MM.1S (cell line): Measurements from ENCODE around the gene IL1RAPL1.

ENCODE experiments used
- EZH2 ChIP-seq: fragments of 300-600 bp; sonication (generic); optimal IDR thresholded peaks from 2 replicates; pipeline ENCODE3; 2017; ENCODE audit warnings: low read depth, mild to moderate bottlenecking, antibody characterized with exemption, low read length, mixed read lengths
- EZH2phosphoT487 ChIP-seq: fragments of 300-600 bp; sonication (generic); IDR thresholded peaks from 2 replicates; pipeline ENCODE4 v1.6.1; 2018; ENCODE audit warnings: antibody characterized with exemption, low read length
- TF ChIP-seq, protein P1 (sequence below): fragments of 300-600 bp; sonication (generic); IDR thresholded peaks from 2 replicates; pipeline ENCODE4 v1.5.1; 2016; ENCODE audit warnings: antibody characterized with exemption, low read length, mixed read lengths

GRCh38 chrX:29935455-29935854 lies 1348.2 kb downstream of the IL1RAPL1 start:
- TF ChIP-seq, protein P1, sequence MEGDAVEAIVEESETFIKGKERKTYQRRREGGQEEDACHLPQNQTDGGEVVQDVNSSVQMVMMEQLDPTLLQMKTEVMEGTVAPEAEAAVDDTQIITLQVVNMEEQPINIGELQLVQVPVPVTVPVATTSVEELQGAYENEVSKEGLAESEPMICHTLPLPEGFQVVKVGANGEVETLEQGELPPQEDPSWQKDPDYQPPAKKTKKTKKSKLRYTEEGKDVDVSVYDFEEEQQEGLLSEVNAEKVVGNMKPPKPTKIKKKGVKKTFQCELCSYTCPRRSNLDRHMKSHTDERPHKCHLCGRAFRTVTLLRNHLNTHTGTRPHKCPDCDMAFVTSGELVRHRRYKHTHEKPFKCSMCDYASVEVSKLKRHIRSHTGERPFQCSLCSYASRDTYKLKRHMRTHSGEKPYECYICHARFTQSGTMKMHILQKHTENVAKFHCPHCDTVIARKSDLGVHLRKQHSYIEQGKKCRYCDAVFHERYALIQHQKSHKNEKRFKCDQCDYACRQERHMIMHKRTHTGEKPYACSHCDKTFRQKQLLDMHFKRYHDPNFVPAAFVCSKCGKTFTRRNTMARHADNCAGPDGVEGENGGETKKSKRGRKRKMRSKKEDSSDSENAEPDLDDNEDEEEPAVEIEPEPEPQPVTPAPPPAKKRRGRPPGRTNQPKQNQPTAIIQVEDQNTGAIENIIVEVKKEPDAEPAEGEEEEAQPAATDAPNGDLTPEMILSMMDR = no peak
- TF ChIP-seq EZH2 (no peak), EZH2phosphoT487 (no peak)
